Right renal cortex interstitium (tissue), 3 donors: Measurements from ENCODE around the gene FRYL. TPM values are rescaled to one million over a fixed set of nuclear protein-coding genes. Genes with fewer than 3 reads are reported as not detected.
"Not testable (repeated sequence)": the region's sequence is repeated elsewhere in the genome, so short reads cannot be mapped to it uniquely, and the experiment has no call there.

Experiments used
- DNase-seq, 3 donors: peaks; one replicate each; pipeline ENCODE4 v3.0.0-alpha.2; 2013; ENCODE audit warnings: low read depth in 3 of 3, low spot score in 2 of 3
- polyA plus RNA-seq, 3 donors: library from polyadenylated mRNA; unstranded; fragments of 120-200 nt; gene quantifications; one replicate each; pipeline ENCODE4 v1.2.1, GENCODE V29; 2013; ENCODE audit not compliant: insufficient read length in 3 of 3

Gene FRYL
- polyA plus RNA-seq: 10 to 100 TPM; 43.2 to 52.5 (median 45.4) TPM

- DNase-seq: peak; percentile 97 to 100 (median 98)
Observed at GRCh38 chr4:48779998-48780864, at the start of gene FRYL. Gene FRYL (minus strand): TSS chr4:48780279. CDS start chr4:48634410, 145,869 bp downstream.

- DNase-seq: no peak
Observed at GRCh38 chr4:48827622-48828021, 47.5 kb upstream of the FRYL start.

GRCh38 chr4:48821431-48821830 is 41.4 kb upstream of the FRYL start:
- DNase-seq: not testable (repeated sequence)

- DNase-seq: no peak
Observed at GRCh38 chr4:48816971-48817370, 36.9 kb upstream of the FRYL start.

GRCh38 chr4:48816297-48816696 is 36.2 kb upstream of the FRYL start:
- not testable (repeated sequence) for DNase-seq

GRCh38 chr4:48815483-48815882 is 35.4 kb upstream of the FRYL start:
- DNase-seq: no peak

GRCh38 chr4:48813964-48814363 is 33.9 kb upstream of the FRYL start:
- no peak for DNase-seq

GRCh38 chr4:48812866-48813265 is 32.8 kb upstream of the FRYL start:
- no peak for DNase-seq

GRCh38 chr4:48804584-48805301 is 24.7 kb upstream of the FRYL start:
- DNase-seq: no peak

GRCh38 chr4:48801016-48801715 is 21.1 kb upstream of the FRYL start:
- DNase-seq: no peak

- not testable (repeated sequence) for DNase-seq
Observed at GRCh38 chr4:48800155-48800554, 20.1 kb upstream of the FRYL start.

GRCh38 chr4:48799157-48799556 is 19.1 kb upstream of the FRYL start:
- DNase-seq: no peak

- DNase-seq: no peak
Observed at GRCh38 chr4:48798117-48798516, 18.0 kb upstream of the FRYL start.

- DNase-seq: no peak
Observed at GRCh38 chr4:48796927-48797679, 17.0 kb upstream of the FRYL start.

GRCh38 chr4:48796191-48796926 is 16.3 kb upstream of the FRYL start:
- no peak for DNase-seq

- no peak for DNase-seq
Observed at GRCh38 chr4:48795108-48795507, 15.0 kb upstream of the FRYL start.

- DNase-seq: no peak
Observed at GRCh38 chr4:48792348-48793006, 12.4 kb upstream of the FRYL start.

- no peak for DNase-seq
Observed at GRCh38 chr4:48791313-48791712, 11.2 kb upstream of the FRYL start.

GRCh38 chr4:48790561-48790960 is 10.5 kb upstream of the FRYL start:
- DNase-seq: no peak
